ENCODE results near the gene CCNL1.

The CCNL1 gene

DNA sequence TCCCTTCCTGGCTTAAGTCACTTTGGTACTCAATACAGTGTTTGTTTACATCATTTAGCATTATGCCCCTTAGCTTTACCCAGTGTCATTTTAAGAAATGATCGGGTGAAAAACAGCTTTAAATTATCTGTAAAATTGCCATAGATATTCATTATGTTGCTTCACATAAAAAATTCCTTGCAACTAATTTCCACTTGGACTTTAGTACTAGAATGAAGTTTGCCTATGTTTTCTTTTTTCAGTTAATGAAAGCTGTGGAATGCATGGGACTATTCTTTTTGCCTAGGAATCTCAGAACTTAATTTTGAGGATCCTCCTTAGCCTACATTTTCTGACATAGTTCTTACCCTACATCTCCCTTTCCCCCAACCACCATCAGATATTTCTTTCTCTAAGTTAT, 38.4 kb downstream of the CCNL1 start:
- in situ Hi-C loops (cut with HindIII; ENCODE audit: low pct_ligation_motif_present, low sequenced_read_pairs), result no loop called here
- no peaks in the 10 kb centered on the region for H3K36me3 ChIP-seq (replicated peaks)
- TF ChIP-seq, protein P1, sequence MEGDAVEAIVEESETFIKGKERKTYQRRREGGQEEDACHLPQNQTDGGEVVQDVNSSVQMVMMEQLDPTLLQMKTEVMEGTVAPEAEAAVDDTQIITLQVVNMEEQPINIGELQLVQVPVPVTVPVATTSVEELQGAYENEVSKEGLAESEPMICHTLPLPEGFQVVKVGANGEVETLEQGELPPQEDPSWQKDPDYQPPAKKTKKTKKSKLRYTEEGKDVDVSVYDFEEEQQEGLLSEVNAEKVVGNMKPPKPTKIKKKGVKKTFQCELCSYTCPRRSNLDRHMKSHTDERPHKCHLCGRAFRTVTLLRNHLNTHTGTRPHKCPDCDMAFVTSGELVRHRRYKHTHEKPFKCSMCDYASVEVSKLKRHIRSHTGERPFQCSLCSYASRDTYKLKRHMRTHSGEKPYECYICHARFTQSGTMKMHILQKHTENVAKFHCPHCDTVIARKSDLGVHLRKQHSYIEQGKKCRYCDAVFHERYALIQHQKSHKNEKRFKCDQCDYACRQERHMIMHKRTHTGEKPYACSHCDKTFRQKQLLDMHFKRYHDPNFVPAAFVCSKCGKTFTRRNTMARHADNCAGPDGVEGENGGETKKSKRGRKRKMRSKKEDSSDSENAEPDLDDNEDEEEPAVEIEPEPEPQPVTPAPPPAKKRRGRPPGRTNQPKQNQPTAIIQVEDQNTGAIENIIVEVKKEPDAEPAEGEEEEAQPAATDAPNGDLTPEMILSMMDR (IDR thresholded peaks at IDR 0.05; ENCODE audit: low read depth, low read length, missing control alignments), result no peak
- DNase-seq, result no peak
- no peaks in the 10 kb centered on the region for H3K27me3 ChIP-seq (replicated peaks)
- no peak overlapping the region for H3K27ac ChIP-seq
- H3K4me3 ChIP-seq (ENCODE audit: low read depth, low read length), result no peak overlapping the region

DNA sequence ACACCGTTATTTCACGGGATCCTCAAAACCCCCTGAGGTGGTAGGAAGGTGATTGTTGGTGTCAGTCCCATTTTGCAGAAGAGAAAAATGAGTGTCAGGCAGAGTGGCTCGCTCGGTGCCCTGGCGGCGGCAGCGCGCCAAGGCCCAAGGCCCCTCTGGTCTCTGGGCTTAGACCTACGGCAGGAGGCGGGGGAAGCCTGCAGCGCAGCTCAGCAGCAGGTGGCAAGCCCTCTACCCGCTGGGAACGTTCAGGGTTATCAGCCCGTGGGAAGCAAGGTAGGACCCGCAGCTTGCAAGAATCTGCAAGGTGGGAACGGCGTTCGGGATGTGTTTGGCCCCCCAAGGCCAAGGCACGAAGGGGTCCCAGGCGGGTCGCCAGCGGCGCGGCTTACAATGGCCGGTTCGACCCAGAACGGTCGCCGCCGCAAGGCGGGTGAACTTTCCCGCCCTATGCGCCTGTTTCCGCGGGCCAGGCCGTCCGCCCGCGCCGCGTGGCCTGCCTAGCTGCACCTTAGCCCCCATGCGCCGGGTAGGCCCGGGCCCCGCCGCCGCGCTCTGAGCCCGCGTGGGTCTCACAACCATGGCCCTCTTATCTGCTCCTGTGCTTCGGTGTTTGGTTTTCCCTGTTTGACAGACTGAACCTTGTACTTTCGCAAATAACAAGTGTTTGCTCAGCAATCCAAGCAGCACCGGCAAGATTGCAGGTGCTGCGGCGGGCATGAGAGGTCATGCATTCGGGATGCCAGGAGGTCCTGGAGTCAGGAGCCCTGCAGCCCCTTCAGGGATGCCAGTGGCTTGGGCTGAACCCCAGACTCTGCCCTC, 39.7 kb downstream of the CCNL1 start:
- in situ Hi-C loops (cut with HindIII; ENCODE audit: low pct_ligation_motif_present, low sequenced_read_pairs), result no loop called here
- TF ChIP-seq, protein P1 (IDR thresholded peaks at IDR 0.05; ENCODE audit: low read depth, low read length, missing control alignments), result no peak
- Histone ChIP-seq H3K4me3 (ENCODE audit: low read depth, low read length) (no peak overlapping the region), H3K27me3 (replicated peaks) (no peaks in the 10 kb centered on the region), H3K27ac (no peak overlapping the region), H3K36me3 (replicated peaks) (no peaks in the 10 kb centered on the region)
- DNase-seq, result no peak

DNA sequence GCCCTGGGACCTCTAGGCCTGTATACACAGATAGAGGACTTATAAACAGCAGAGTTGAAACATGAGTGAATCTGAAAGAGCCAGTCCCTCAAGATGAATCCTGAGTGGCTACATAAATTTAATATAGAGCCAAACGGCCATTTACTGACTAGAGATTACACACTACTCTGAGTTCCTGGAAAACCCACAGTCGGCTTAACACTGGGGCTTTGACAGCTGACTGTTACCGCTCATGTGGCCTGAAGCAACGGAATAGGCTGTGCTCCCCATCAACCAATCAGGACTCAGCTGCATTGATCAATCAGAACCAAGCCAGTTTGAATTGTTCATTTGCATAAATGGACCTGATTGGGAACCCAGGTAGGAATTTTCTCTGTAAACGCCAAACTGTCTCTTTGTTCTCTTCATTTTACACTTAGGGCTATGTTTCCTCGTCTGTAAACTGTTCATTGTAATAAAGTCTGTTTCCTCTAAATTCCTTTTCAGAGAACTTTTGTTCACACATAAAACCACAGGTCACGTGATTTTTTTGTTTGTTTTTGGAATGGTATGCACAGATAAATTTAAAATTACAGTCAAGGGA, 40.5 kb downstream of the CCNL1 start:
- no peak overlapping the region for H3K27ac ChIP-seq
- no peaks in the 10 kb centered on the region for H3K36me3 ChIP-seq (replicated peaks)
- TF ChIP-seq, protein P1 (IDR thresholded peaks at IDR 0.05; ENCODE audit: low read depth, low read length, missing control alignments), result no peak
- DNase-seq, result no peak
- in situ Hi-C loops (cut with HindIII; ENCODE audit: low pct_ligation_motif_present, low sequenced_read_pairs), result no loop called here
- no peaks in the 10 kb centered on the region for H3K27me3 ChIP-seq (replicated peaks)
- H3K4me3 ChIP-seq (ENCODE audit: low read depth, low read length), result no peak overlapping the region

DNA sequence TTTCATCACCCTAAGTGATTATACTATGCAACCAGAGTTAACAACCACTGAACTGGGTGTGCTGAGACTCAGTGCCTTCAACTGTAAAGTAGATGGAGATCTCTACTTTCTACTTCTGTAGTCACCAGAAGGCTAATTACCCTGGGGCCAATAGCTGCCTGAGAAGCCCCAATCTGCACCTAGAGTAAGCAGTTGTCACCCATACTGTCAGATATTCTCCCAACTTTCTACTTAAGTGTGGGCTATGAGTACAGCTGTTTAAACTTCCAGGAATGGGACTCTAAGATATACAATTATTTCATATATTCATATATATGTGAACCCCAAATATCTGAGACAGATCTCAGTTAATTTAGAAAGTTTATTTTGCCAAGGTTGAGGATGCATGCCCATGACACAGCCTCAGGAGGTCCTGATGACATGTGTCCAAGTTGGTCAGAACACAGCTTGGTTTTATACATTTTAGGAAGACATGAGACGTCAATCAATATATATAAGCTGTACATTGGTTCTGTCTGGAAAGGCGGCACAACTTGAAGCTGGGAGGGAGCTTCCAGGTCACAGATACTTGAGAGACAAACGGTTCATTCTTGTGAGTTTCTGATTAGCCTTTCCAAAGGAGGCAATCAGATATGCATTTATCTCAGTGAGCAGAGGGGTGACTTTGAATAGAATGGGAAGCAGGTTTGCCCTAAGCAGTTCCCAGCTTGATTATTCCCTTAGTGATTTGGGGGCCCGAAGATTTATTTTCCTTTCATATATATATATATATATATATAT, 41.9 kb downstream of the CCNL1 start:
- no peaks in the 10 kb centered on the region for H3K27me3 ChIP-seq (replicated peaks)
- TF ChIP-seq, protein P1 (IDR thresholded peaks at IDR 0.05; ENCODE audit: low read depth, low read length, missing control alignments), result no peak
- no peak overlapping the region for H3K4me3 ChIP-seq (ENCODE audit: low read depth, low read length)
- no peaks in the 10 kb centered on the region for H3K36me3 ChIP-seq (replicated peaks)
- in situ Hi-C loops (cut with HindIII; ENCODE audit: low pct_ligation_motif_present, low sequenced_read_pairs), result no loop called here
- DNase-seq, result no peak
- H3K27ac ChIP-seq, result no peak overlapping the region

DNA sequence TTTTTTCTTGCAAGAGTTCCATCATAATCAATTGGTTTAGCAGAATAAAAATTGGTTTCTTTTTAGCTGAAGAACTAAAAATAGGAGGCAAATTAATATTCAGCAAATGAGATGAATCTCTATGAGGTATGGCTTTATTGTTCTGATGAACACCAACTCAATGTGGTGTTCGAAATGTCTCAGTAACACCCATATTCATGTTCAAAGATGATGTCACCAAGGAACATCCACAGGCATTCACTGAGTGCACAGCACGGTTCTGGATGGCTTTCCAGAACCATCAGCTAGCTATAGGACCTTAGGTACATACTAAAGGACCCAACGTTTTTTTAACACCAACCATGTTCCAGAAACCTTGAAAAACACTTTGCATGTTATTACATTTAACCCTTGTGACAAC, 42.7 kb downstream of the CCNL1 start:
- no peak for DNase-seq
- in situ Hi-C loops (cut with HindIII; ENCODE audit: low pct_ligation_motif_present, low sequenced_read_pairs), result no loop called here
- H3K27ac ChIP-seq, result no peak overlapping the region
- TF ChIP-seq, protein P1 (IDR thresholded peaks at IDR 0.05; ENCODE audit: low read depth, low read length, missing control alignments), result no peak
- H3K27me3 ChIP-seq (replicated peaks), result no peaks in the 10 kb centered on the region
- H3K36me3 ChIP-seq (replicated peaks), result no peaks in the 10 kb centered on the region
- H3K4me3 ChIP-seq (ENCODE audit: low read depth, low read length), result no peak overlapping the region
